Smooth muscle cell (in vitro differentiated cells): ENCODE measurements around the gene CYP27C1. TPM values are rescaled to one million over a fixed set of nuclear protein-coding genes. Genes with fewer than 3 reads are reported as not detected.
"Not testable (repeated sequence)": the region's sequence is repeated elsewhere in the genome, so short reads cannot be mapped to it uniquely, and the experiment has no call there.

Source experiments
- DNase-seq: peaks from one replicate; lab custom pipeline; 2025; ENCODE audit not compliant: unreplicated experiment; lab: John Stamatoyannopoulos, UW
- H2AFZ ChIP-seq: fragments of 200-600 bp; sonication (generic); 2 replicates; pipeline ENCODE4 v1.6.0; 2016; ENCODE audit warnings: antibody characterized with exemption, low read depth, mild to moderate bottlenecking
- H3F3A ChIP-seq: fragments of 200-600 bp; sonication (generic); 2 replicates; pipeline ENCODE4 v1.6.0; 2017; ENCODE audit warnings: antibody characterized with exemption, low read depth
- H3K27ac ChIP-seq: fragments of 200-600 bp; sonication (generic); 2 replicates; pipeline ENCODE4 v1.5.1; 2016; ENCODE audit warnings: low read depth, mild to moderate bottlenecking
- H3K27me3 ChIP-seq: fragments of 200-600 bp; sonication (generic); 2 replicates; pipeline ENCODE4 v1.6.1; 2016; ENCODE audit warnings: low read depth, mild to moderate bottlenecking
- H3K36me3 ChIP-seq: fragments of 200-600 bp; sonication (generic); 2 replicates; pipeline ENCODE4 v1.5.1; 2016; ENCODE audit warnings: low read depth
- H3K4me1 ChIP-seq: fragments of 200-600 bp; sonication (generic); 2 replicates; pipeline ENCODE4 v1.5.1; 2016; ENCODE audit warnings: low read depth
- H3K4me2 ChIP-seq: fragments of 200-600 bp; sonication (generic); 2 replicates; pipeline ENCODE4 v1.6.0; 2016; ENCODE audit warnings: mild to moderate bottlenecking
- H3K4me3 ChIP-seq: fragments of 200-600 bp; sonication (generic); 2 replicates; pipeline ENCODE4 v1.5.1; 2016; ENCODE audit warnings: mild to moderate bottlenecking
- H3K79me2 ChIP-seq: fragments of 200-600 bp; sonication (generic); 2 replicates; pipeline ENCODE4 v1.6.0; 2016; ENCODE audit warnings: low read depth, mild to moderate bottlenecking
- H3K9ac ChIP-seq: fragments of 200-600 bp; sonication (generic); 2 replicates; pipeline ENCODE4 v1.6.0; 2016; ENCODE audit warnings: low read depth
- H3K9me3 ChIP-seq: fragments of 200-600 bp; sonication (generic); replicated peaks from 2 replicates; pipeline ENCODE4 v1.5.1; 2016; ENCODE audit warnings: low read depth
- H4K20me1 ChIP-seq: fragments of 200-600 bp; sonication (generic); 2 replicates; pipeline ENCODE4 v1.6.0; 2016; ENCODE audit warnings: low read depth
- WGBS: methylation state at CpG from one replicate; pipeline ENCODE4 v1.1.7; 2016; ENCODE audit warnings: low lambda C conversion rate; 5-methylcytosine and 5-hydroxymethylcytosine counted together
- polyA plus RNA-seq: library from polyadenylated mRNA; unstranded; fragments of >200 nt; fragmentation: Nextera tagmentation; extraction: Ambion mirVana; gene quantifications from 2 replicates; pipeline ENCODE4 v1.2.1, GENCODE V29; 2016
- total RNA-seq: library from RNA; depleted of rRNA; stranded (reverse); fragments of >200 nt; gene quantifications from 2 replicates; pipeline ENCODE4 v1.2.3, GENCODE V29; 2014
- TF ChIP-seq, protein P1 (sequence below): fragments of 200-600 bp; sonication (generic); IDR thresholded peaks from 2 replicates; pipeline ENCODE4 v1.5.1; 2017; ENCODE audit warnings: borderline replicate concordance, mild to moderate bottlenecking, antibody characterized with exemption; ENCODE audit not compliant: insufficient read depth, poor library complexity, severe bottlenecking

The CYP27C1 gene
- total and polyA plus RNA-seq, 2 experiments from 2014 or later = 2.0 to 5.0 TPM

DNA sequence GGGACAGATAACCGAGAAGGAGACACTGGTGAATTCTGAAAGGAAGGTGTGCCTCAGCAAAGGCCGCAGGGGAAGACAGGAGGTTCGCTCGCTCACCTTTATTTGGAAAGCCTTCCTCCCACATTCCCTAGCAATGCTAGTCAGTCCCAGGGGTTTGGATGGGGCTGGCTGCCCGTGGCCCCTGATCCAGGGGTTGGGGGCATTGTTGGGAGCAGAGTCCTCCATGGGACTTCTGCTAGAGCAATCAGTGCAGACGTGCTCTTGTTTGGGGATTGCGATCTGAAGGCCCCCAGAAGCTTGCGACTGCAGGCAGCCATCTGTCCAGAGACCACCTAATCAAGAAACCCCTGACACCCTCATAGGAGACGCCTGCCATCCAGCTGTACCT lies 6.0 kb upstream of the CYP27C1 start:
- H3K4me2 ChIP-seq = peak overlapping the region; percentile 69
- no peaks in the 10 kb centered on the region for H3K27me3 ChIP-seq
- no peaks in the 10 kb centered on the region for H4K20me1 ChIP-seq
- TF ChIP-seq, protein P1, sequence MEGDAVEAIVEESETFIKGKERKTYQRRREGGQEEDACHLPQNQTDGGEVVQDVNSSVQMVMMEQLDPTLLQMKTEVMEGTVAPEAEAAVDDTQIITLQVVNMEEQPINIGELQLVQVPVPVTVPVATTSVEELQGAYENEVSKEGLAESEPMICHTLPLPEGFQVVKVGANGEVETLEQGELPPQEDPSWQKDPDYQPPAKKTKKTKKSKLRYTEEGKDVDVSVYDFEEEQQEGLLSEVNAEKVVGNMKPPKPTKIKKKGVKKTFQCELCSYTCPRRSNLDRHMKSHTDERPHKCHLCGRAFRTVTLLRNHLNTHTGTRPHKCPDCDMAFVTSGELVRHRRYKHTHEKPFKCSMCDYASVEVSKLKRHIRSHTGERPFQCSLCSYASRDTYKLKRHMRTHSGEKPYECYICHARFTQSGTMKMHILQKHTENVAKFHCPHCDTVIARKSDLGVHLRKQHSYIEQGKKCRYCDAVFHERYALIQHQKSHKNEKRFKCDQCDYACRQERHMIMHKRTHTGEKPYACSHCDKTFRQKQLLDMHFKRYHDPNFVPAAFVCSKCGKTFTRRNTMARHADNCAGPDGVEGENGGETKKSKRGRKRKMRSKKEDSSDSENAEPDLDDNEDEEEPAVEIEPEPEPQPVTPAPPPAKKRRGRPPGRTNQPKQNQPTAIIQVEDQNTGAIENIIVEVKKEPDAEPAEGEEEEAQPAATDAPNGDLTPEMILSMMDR = no peak
- 72% methylated on average over 9 of the region's 9 CpGs for WGBS
- H3K36me3 ChIP-seq = no peaks in the 10 kb centered on the region
- H3K9me3 ChIP-seq = no peaks in the 10 kb centered on the region
- H3K4me1 ChIP-seq = peaks cover 17% of the 10 kb centered on the region
- H3K4me3 ChIP-seq = no peak overlapping the region
- no peak for DNase-seq
- H3K79me2 ChIP-seq = no peaks in the 10 kb centered on the region
- H2AFZ ChIP-seq = no peak overlapping the region
- H3K9ac ChIP-seq = peak overlapping the region; percentile 80
- H3F3A ChIP-seq = peaks cover 15% of the 10 kb centered on the region
- H3K27ac ChIP-seq = peak overlapping the region; percentile 89

DNA sequence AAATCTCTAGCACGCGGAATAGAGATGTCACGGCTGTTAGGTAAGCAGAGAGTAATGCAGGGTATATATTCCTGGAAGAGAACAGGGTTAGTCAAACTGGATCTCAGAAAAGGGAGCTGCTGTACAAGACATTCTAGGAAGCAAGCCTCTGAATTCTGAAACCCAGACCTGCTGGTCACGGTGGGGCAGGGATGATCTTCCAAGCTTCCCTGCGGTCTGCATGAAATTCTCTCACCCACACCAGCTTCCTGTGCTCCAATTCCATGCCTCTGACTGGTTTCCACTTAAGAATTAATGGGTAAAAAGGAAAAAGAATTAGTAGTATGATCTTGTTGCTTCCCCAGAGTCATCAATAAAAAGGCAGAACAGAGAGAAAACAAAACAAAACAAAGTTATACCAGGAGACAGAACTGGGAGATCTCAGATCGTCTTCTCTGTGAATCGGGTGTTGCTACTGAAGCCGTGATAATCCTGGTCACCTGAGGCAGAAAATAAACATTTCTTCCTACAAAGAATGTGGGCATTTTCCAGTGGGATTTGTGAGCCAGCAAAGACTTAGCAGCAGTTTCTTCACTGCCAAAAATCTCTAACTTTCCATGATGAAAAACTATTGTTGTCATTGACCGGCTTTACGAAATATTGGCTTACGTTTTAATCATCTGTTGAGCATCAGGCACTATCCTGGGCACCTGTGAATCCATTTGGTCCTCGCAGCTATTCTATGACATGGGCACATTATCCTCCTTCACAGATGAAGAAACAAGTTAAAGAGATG lies 5.3 kb upstream of the CYP27C1 start:
- peak overlapping the region; percentile 89 for H3K27ac ChIP-seq
- no peaks in the 10 kb centered on the region for H3K27me3 ChIP-seq
- no peaks in the 10 kb centered on the region for H3K36me3 ChIP-seq
- no peaks in the 10 kb centered on the region for H4K20me1 ChIP-seq
- peaks cover 23% of the 10 kb centered on the region for H3K4me1 ChIP-seq
- no peaks in the 10 kb centered on the region for H3K79me2 ChIP-seq
- no peak overlapping the region for H3K4me3 ChIP-seq
- peak overlapping the region; percentile 69 for H3K4me2 ChIP-seq
- no peak for DNase-seq
- no peaks in the 10 kb centered on the region for H3K9me3 ChIP-seq
- H3K9ac ChIP-seq = peak overlapping the region; percentile 80
- 43% methylated on average over 12 of the region's 12 CpGs for WGBS
- no peak overlapping the region for H2AFZ ChIP-seq
- peaks cover 15% of the 10 kb centered on the region for H3F3A ChIP-seq
- TF ChIP-seq, protein P1 = no peak

DNA sequence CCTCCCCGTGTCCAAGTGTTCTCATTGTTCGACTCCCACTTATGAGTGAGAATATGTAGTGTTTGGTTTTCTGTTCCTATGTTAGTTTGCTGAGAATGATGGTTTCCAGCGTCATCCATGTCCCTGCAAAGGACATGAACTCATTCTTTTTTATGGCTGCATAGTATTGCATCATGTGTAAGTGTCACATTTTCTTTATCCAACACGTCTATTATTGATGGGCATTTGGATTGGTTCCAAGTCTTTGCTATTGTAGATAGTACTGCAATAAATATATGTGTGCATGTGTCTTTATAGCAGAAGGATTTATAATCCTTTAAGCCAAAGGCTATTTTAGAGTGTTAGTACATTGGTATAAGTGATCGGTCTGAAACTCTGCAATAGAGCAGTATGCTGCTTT lies 4.0 kb upstream of the CYP27C1 start:
- H3K36me3 ChIP-seq, H3K27me3 ChIP-seq, H2AFZ ChIP-seq, H3K4me3 ChIP-seq, H3K79me2 ChIP-seq, H4K20me1 ChIP-seq, H3K9ac ChIP-seq, H3K9me3 ChIP-seq, DNase-seq: not testable (repeated sequence)
- peaks cover 25% of the 10 kb centered on the region for H3K4me1 ChIP-seq
- H3K4me2 ChIP-seq = peak overlapping the region; percentile 52
- WGBS = 60% methylated on average over 5 of the region's 5 CpGs
- H3K27ac ChIP-seq = peak overlapping the region; percentile 89
- peaks cover 15% of the 10 kb centered on the region for H3F3A ChIP-seq

DNA sequence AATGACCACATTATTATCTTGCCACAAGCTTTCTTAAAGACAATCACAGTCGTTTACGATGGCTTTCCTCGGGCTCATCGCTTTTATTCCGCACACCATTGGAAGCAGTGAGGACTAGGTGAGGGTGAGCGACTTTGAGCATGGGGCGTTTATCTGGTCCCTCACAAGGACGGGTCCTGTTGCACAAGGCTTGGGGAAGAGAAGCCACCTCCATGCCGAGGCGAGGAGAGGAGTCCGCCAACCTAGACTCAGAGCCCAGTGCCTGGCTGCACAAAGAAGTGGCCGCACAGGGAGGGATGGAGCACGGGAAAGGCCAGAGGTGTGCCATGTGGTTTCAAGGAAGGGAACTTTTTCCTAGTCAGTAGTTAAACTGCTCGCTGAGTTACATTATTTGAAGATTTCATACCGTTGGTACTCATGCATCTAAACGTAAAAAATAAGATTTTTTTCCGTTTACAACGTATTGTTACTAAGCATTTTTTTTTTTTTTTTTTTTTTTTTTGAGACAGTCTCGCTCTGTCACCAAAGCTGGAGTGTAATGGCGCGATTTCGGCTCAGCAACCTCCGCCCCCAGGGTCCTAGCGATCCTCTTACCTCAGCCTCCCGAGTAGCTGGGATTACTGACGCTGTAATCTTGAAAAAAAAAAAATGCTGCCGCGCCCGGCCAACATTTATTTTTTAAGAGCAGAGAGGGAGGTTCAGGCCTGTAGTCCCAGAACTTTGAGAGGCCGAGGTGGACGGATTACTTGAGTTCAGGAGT lies 849 bp upstream of the CYP27C1 start:
- peak overlapping the region; percentile 92 for H2AFZ ChIP-seq
- TF ChIP-seq, protein P1 = no peak
- peak overlapping the region; percentile 60 for H3K9ac ChIP-seq
- H3K27me3 ChIP-seq = no peaks in the 10 kb centered on the region
- H4K20me1 ChIP-seq = no peaks in the 10 kb centered on the region
- H3K9me3 ChIP-seq = no peaks in the 10 kb centered on the region
- H3K4me2 ChIP-seq = peak overlapping the region; percentile 91
- H3K4me1 ChIP-seq = peaks cover 22% of the 10 kb centered on the region
- no peak for DNase-seq
- no peaks in the 10 kb centered on the region for H3K36me3 ChIP-seq
- H3K4me3 ChIP-seq = peak overlapping the region; percentile 92
- no peaks in the 10 kb centered on the region for H3K79me2 ChIP-seq
- peaks cover 11% of the 10 kb centered on the region for H3F3A ChIP-seq
- peak overlapping the region; percentile 46 for H3K27ac ChIP-seq
- 25% methylated on average over 31 of the region's 31 CpGs for WGBS
